Neutrophil (primary cell): Measurements from ENCODE around the gene GPR78.

Experiments
- H3K27ac ChIP-seq: fragments of 200-600 bp; sonication (generic); 2 replicates; pipeline ENCODE4 v1.5.1; 2016; ENCODE audit warnings: mild to moderate bottlenecking, moderate library complexity
- H3K27me3 ChIP-seq: fragments of 200-600 bp; sonication (generic); 2 replicates; pipeline ENCODE4 v1.6.0; 2016; ENCODE audit warnings: mild to moderate bottlenecking
- H3K36me3 ChIP-seq: fragments of 200-600 bp; sonication (generic); 2 replicates; pipeline ENCODE4 v1.5.1; 2017
- H3K4me1 ChIP-seq, 2 experiments: fragments of 200-600 bp in 1 of 2; sonication (generic) in 1 of 2; 1 replicate in 1 of 2; 2 replicates in 1 of 2; pipeline versions ENCODE4 v1.5.1 to v1.6.1; 2013 to 2016; ENCODE audit warnings: low read depth in 1 of 2, low read length in 1 of 2, mild to moderate bottlenecking in 1 of 2, moderate library complexity in 1 of 2; ENCODE audit not compliant: control insufficient read depth in 1 of 2, insufficient read depth in 1 of 2
- H3K4me3 ChIP-seq, 2 experiments: fragments of 200-600 bp in 1 of 2; sonication (generic) in 1 of 2; 1 replicate in 1 of 2; 2 replicates in 1 of 2; pipeline ENCODE4 v1.5.1; 2013 to 2016; ENCODE audit warnings: low read depth in 1 of 2, low read length in 1 of 2, mild to moderate bottlenecking in 1 of 2, moderate library complexity in 1 of 2
- H3K9me3 ChIP-seq: fragments of 200-600 bp; sonication (generic); 2 replicates; pipeline ENCODE4 v1.5.1; 2016
- CTCF ChIP-seq: fragments of 200-600 bp; sonication (generic); IDR thresholded peaks from 2 replicates; pipeline ENCODE4 v1.5.1; 2016; ENCODE audit warnings: antibody characterized with exemption

The GPR78 gene

DNA sequence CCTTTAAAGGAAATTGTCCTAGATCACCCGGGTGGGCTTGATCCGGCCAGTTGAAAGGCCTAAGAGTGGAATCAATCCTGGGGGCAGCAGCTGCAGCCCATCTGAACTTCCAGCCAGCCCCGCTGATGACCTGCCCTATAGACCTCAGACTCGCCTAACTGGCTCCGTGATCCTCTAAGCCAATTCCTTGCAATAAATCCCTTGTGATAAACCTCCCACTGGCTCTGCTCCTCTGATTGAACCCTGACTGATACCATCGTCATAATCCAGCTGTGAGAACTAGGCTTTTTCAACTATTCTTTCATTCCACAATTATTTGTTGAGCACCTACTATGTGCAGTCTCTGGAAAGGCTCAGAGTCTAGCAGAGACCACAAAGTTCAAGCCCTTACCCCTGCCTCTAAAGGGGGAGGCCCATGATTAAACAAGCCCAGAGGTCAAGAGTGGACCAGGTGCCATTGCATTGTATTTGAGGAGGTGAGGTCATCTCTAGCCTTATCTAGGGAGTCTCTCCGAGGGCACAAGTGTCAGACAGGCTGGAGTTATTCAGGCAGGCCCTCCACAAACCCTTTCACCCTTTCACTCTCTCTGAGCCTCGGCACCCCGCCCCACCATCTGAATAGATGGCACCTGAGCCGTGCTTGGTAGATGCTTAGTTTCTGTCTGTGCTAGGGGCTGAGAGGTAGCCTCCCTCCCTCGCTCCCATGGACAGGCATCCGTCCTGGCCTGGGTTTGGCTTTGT lies 20.5 kb upstream of the GPR78 start:
- no peak for TF ChIP-seq CTCF
- Histone ChIP-seq H3K4me1 (no peaks in the 10 kb centered on the region), H3K9me3 (no peaks in the 10 kb centered on the region), H3K27me3 (peaks cover 7% of the 10 kb centered on the region), H3K27ac (no peak overlapping the region), H3K4me3 (no peak overlapping the region), H3K36me3 (no peaks in the 10 kb centered on the region)

DNA sequence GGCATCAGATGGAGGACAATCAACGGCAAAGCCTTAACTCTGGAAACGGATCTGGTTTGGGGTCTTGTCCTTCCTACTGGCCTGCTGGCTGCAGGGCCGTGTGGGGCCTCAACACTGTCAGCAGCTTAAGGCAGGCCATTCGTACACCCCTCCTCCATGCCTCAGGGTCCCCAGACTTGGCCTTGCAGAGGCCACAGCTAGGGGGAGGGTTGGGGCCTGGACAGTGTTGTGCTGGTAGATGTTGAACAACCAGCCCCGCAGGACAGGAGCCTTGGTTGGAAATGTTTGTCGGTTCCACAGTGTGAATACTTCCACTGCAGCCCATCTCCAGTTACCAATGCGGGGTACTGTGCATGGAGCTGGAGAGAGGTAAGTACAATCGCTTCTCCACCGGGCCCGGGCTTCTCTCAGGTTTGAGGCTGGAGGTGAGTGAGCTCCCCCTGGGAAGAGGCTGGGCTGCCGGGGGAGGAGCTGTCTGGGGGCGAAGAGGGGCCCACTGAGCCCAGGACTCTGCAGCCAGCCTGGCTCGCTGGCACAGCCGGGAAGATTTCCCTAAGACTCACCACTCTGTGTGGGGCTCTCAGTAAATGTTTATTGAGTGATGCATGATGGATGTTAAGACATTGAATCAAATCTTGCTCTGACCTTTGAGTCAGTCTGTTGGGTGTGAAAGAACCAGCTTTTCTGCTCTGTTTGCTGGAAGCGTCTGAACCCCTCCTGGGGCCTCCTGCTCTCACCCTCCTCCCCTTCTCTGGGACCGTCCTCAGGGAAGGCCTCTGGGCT lies 19.7 kb upstream of the GPR78 start:
- TF ChIP-seq CTCF: no peak
- H3K9me3 ChIP-seq: no peaks in the 10 kb centered on the region
- H3K4me3 ChIP-seq: no peak overlapping the region
- peaks cover 7% of the 10 kb centered on the region for H3K27me3 ChIP-seq
- no peaks in the 10 kb centered on the region for H3K36me3 ChIP-seq
- H3K27ac ChIP-seq: no peak overlapping the region
- no peaks in the 10 kb centered on the region for H3K4me1 ChIP-seq

DNA sequence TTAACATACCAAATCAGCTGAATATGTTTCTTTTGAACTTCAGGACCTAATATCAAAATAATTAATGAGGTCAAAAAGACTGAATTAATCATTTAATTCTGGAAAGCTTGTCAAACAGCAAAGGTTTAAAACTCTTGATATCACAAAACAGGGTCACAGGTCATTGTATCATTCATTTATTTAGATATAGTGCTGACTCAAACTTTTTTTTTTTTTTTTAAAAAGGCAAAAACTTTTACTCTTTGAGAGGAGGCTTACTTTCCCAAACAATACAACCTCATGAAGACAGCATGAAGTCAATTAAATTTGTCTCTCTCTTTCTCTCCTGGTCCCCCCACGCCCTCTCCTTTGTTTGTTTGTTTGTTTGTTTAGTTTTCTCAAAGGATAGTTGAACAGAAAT lies 15.6 kb upstream of the GPR78 start:
- Histone ChIP-seq H3K9me3 (no peaks in the 10 kb centered on the region), H3K36me3 (no peaks in the 10 kb centered on the region), H3K27ac (no peak overlapping the region), H3K4me3 (no peak overlapping the region), H3K4me1 (no peaks in the 10 kb centered on the region), H3K27me3 (peaks cover 32% of the 10 kb centered on the region)
- no peak for TF ChIP-seq CTCF

GRCh38 chr4:8568068-8568668 lies 12.0 kb upstream of the GPR78 start:
- H3K36me3 ChIP-seq: no peaks in the 10 kb centered on the region
- peaks cover 35% of the 10 kb centered on the region for H3K27me3 ChIP-seq
- no peak overlapping the region for H3K27ac ChIP-seq
- no peak for TF ChIP-seq CTCF
- H3K9me3 ChIP-seq: no peaks in the 10 kb centered on the region
- no peaks in the 10 kb centered on the region for H3K4me1 ChIP-seq
- H3K4me3 ChIP-seq: no peak overlapping the region

- Histone ChIP-seq H3K27ac (no peak overlapping the region), H3K36me3 (no peaks in the 10 kb centered on the region), H3K4me3 (no peak overlapping the region), H3K9me3 (no peaks in the 10 kb centered on the region), H3K4me1 (no peaks in the 10 kb centered on the region), H3K27me3 (peaks cover 29% of the 10 kb centered on the region)
- no peak for TF ChIP-seq CTCF
Measured at GRCh38 chr4:8570201-8570600, 10.0 kb upstream of the GPR78 start.
